HEK293 (cell line): Measurements from ENCODE around the gene ACSL4.
"Not testable (repeated sequence)": the region's sequence is repeated elsewhere in the genome, so short reads cannot be mapped to it uniquely, and the experiment has no call there.

Source experiments
- CTCF ChIA-PET: fragments of 350-600 bp; formaldehyde crosslinking; extraction: SDS; loops from one replicate; lab custom pipeline; 2021; ENCODE audit warnings: antibody characterized with exemption; lab: Yijun Ruan, JAX
- POLR2A ChIA-PET: fragments of 300-600 bp; formaldehyde crosslinking; extraction: SDS; loops from one replicate; lab custom pipeline; 2020; ENCODE audit warnings: antibody characterized with exemption, inconsistent platforms; lab: Yijun Ruan, JAX
- H3K27ac ChIP-seq: fragments of 200-500 bp; sonication (Bioruptor generic); 2 replicates; pipeline ENCODE4 v1.5.1; 2014; ENCODE audit warnings: low read depth, low read length, control low read depth, inconsistent platforms; ENCODE audit errors: extremely low read depth
- H3K36me3 ChIP-seq, 2 experiments: fragments of 200-500 bp in 1 of 2; sonication (Bioruptor generic) in 1 of 2; 1 replicate in 1 of 2; 2 replicates in 1 of 2; pipeline ENCODE4 v1.5.1; 2014 to 2017; ENCODE audit warnings: inconsistent platforms in 2 of 2, low read length in 2 of 2; ENCODE audit not compliant: control insufficient read depth in 2 of 2, insufficient read depth in 1 of 2
- H3K4me1 ChIP-seq: fragments of 200-500 bp; sonication (Bioruptor generic); 2 replicates; pipeline ENCODE4 v1.5.1; 2014; ENCODE audit warnings: mild to moderate bottlenecking, low read length, inconsistent platforms; ENCODE audit not compliant: control insufficient read depth, insufficient read depth
- H3K4me3 ChIP-seq: 2 replicates; pipeline ENCODE4 v1.5.1; 2011; ENCODE audit warnings: low read depth, mild to moderate bottlenecking, control low read depth, low read length, moderate library complexity
- H3K9me3 ChIP-seq: fragments of 200-500 bp; sonication (Bioruptor generic); 2 replicates; pipeline ENCODE4 v1.5.1; 2014; ENCODE audit warnings: low read depth, low read length, inconsistent platforms; ENCODE audit not compliant: control insufficient read depth, insufficient read depth
- HOXD13 ChIP-seq: sonication (generic); formaldehyde crosslinking; IDR thresholded peaks from 2 replicates; pipeline ENCODE4 v1.8.0; 2022; ENCODE audit warnings: missing genetic modification reagents, borderline replicate concordance
- MEIS1 ChIP-seq: sonication (generic); formaldehyde crosslinking; IDR thresholded peaks from 2 replicates; pipeline ENCODE4 v1.8.1; 2022; ENCODE audit warnings: missing genetic modification reagents, mild to moderate bottlenecking, borderline replicate concordance
- OSR2 ChIP-seq: fragments of 450-650 bp; formaldehyde crosslinking; IDR thresholded peaks from 2 replicates; pipeline ENCODE4 v1.5.1; 2016; ENCODE audit warnings: missing biosample characterization, missing genetic modification characterization
- WT1 ChIP-seq: fragments of 450-650 bp; formaldehyde crosslinking; IDR thresholded peaks from 2 replicates; pipeline ENCODE4 v1.5.1; 2016; ENCODE audit warnings: missing biosample characterization, missing genetic modification characterization
- ZBTB7A ChIP-seq: fragments of 450-650 bp; formaldehyde crosslinking; IDR thresholded peaks from 2 replicates; pipeline ENCODE4 v1.5.1; 2016; ENCODE audit warnings: low read depth, missing biosample characterization, missing genetic modification characterization
- ZNF223 ChIP-seq: fragments of 450-650 bp; formaldehyde crosslinking; IDR thresholded peaks from 2 replicates; pipeline ENCODE4 v1.5.1; 2016; ENCODE audit warnings: missing biosample characterization, missing genetic modification characterization
- ZNF292 ChIP-seq: fragments of 450-650 bp; formaldehyde crosslinking; IDR thresholded peaks from 2 replicates; pipeline ENCODE4 v1.5.1; 2016; ENCODE audit warnings: low read depth, missing biosample characterization, missing genetic modification characterization, borderline replicate concordance
- ZNF302 ChIP-seq: fragments of 450-650 bp; formaldehyde crosslinking; IDR thresholded peaks from 2 replicates; pipeline ENCODE4 v1.5.1; 2016; ENCODE audit warnings: missing biosample characterization, missing genetic modification characterization, low read depth
- ZNF404 ChIP-seq: fragments of 450-650 bp; formaldehyde crosslinking; IDR thresholded peaks from 2 replicates; pipeline ENCODE4 v1.5.1; 2017; ENCODE audit warnings: missing biosample characterization, missing genetic modification characterization
- ZNF510 ChIP-seq: fragments of 450-650 bp; formaldehyde crosslinking; IDR thresholded peaks from 2 replicates; pipeline ENCODE4 v1.5.1; 2018; ENCODE audit warnings: mild to moderate bottlenecking, missing genetic modification characterization, missing biosample characterization; ENCODE audit not compliant: insufficient replicate concordance
- ZNF529 ChIP-seq: fragments of 450-650 bp; formaldehyde crosslinking; IDR thresholded peaks from 2 replicates; pipeline ENCODE4 v1.5.1; 2017; ENCODE audit warnings: missing genetic modification characterization, missing biosample characterization; ENCODE audit not compliant: insufficient replicate concordance
- ZNF792 ChIP-seq: fragments of 450-650 bp; formaldehyde crosslinking; IDR thresholded peaks from 2 replicates; pipeline ENCODE4 v1.5.1; 2016; ENCODE audit warnings: missing biosample characterization, missing genetic modification characterization
- ZNF830 ChIP-seq: fragments of 450-650 bp; IDR thresholded peaks from 2 replicates; pipeline ENCODE4 v1.5.0; 2018; ENCODE audit warnings: missing biosample characterization, missing genetic modification characterization, low read depth, mild to moderate bottlenecking, moderate library complexity
- TF ChIP-seq, protein P1 (sequence below): fragments of 450-650 bp; formaldehyde crosslinking; IDR thresholded peaks from 2 replicates; pipeline ENCODE4 v1.5.1; 2017; ENCODE audit warnings: missing biosample characterization, missing genetic modification characterization
- TF ChIP-seq, protein P2 (sequence below): fragments of 450-650 bp; formaldehyde crosslinking; IDR thresholded peaks from 2 replicates; pipeline ENCODE4 v1.5.1; 2016; ENCODE audit warnings: missing biosample characterization, missing genetic modification characterization

ACSL4 gene

DNA sequence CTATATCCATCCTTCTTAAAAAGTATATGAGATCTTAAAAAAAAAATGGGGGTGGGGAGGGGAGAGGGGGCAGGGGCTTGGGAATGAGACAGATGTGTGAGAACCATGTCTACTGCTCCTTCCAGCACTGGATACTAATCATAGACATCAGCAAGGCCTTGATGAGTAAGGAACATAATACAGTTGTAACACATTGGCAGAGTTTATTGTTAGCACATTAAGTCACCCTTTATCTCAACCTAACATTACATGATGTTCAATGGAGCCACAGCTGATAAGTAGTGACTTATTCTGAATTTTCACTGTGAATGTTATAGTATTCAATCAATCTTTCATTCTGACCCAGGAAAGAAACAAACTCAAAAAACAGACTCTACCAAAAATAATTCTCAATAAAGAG lies 60.8 kb downstream of the ACSL4 start (continued):
- no peak for TF ChIP-seq ZNF404 (tag by site-specific recombination)

- H3K36me3 ChIP-seq: peaks cover 16 to 25% of the 10 kb centered on the region in 2 experiments
- H3K4me1 ChIP-seq, CTCF ChIA-PET, H3K9me3 ChIP-seq, POLR2A ChIA-PET, H3K4me3 ChIP-seq, H3K27ac ChIP-seq: not testable (repeated sequence)
Measured at GRCh38 chrX:109671170-109671569, 61.9 kb downstream of the ACSL4 start.

- H3K4me1 ChIP-seq: no peaks in the 10 kb centered on the region
- POLR2A ChIA-PET: no interaction called here
- H3K4me3 ChIP-seq: no peak overlapping the region
- no peak overlapping the region for H3K27ac ChIP-seq
- CTCF ChIA-PET: interaction anchor here (0.7 kb wide), 2 partner anchors 34 to 429 kb away, joined by 3 to 5 read pairs; no protein-coding TSS in a partner anchor
- H3K9me3 ChIP-seq: no peaks in the 10 kb centered on the region
- H3K36me3 ChIP-seq: peaks cover 12 to 25% of the 10 kb centered on the region in 2 experiments
- TF ChIP-seq ZNF302 (tag by site-specific recombination) (no peak), ZNF292 (no peak), ZNF404 (tag by site-specific recombination) (no peak)
- TF ChIP-seq, protein P1, sequence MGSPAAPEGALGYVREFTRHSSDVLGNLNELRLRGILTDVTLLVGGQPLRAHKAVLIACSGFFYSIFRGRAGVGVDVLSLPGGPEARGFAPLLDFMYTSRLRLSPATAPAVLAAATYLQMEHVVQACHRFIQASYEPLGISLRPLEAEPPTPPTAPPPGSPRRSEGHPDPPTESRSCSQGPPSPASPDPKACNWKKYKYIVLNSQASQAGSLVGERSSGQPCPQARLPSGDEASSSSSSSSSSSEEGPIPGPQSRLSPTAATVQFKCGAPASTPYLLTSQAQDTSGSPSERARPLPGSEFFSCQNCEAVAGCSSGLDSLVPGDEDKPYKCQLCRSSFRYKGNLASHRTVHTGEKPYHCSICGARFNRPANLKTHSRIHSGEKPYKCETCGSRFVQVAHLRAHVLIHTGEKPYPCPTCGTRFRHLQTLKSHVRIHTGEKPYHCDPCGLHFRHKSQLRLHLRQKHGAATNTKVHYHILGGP: no peak
Measured at GRCh38 chrX:109667986-109668385, 65.1 kb downstream of the ACSL4 start.

DNA sequence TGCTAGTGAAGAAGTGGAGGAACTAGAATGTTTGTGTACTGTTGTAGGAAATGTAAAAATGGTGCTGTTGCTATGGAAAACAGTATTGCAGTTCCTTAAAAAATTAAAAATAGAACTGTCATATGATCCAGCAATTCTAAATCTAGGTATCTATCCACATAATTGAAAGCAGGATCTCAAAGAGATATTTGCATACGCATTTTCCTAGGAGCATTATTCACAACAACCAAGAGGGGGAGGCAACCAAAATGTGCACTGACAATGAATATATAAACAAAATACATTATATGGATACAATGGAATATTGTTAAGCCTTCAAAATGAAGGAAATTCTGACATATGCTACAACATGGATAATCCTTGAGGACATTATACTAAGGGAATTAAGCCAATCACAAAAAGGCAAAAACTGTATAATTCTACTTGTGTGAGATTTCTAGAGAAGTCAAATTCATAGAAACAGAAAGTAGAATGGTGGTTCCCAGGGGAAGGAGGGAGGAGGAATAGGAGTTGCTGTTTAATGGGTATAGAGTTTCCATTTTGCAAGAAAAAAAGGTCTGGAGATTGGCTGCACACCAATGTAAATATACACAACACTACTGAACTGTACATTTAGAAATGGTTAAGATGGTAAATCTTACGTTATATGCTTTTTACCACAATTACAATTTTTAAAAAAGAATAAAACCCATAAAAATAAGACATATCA lies 72.5 kb downstream of the ACSL4 start:
- no peaks in the 10 kb centered on the region for H3K9me3 ChIP-seq
- no peak overlapping the region for H3K27ac ChIP-seq
- no peaks in the 10 kb centered on the region for H3K4me1 ChIP-seq
- H3K36me3 ChIP-seq: peaks cover 14 to 32% of the 10 kb centered on the region in 2 experiments; a peak in 2 of 3 replicates
- no peak overlapping the region for H3K4me3 ChIP-seq
- TF ChIP-seq ZNF792 (tag by site-specific recombination) (no peak), ZNF529 (tag by site-specific recombination) (no peak), ZBTB7A (tag by site-specific recombination) (no peak), ZNF223 (tag by site-specific recombination) (no peak), OSR2 (no peak)
- TF ChIP-seq, protein P2, sequence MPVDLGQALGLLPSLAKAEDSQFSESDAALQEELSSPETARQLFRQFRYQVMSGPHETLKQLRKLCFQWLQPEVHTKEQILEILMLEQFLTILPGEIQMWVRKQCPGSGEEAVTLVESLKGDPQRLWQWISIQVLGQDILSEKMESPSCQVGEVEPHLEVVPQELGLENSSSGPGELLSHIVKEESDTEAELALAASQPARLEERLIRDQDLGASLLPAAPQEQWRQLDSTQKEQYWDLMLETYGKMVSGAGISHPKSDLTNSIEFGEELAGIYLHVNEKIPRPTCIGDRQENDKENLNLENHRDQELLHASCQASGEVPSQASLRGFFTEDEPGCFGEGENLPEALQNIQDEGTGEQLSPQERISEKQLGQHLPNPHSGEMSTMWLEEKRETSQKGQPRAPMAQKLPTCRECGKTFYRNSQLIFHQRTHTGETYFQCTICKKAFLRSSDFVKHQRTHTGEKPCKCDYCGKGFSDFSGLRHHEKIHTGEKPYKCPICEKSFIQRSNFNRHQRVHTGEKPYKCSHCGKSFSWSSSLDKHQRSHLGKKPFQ (tag by site-specific recombination): no peak
- TF ChIP-seq, all 188 proteins: peak for 0
- ChIA-PET POLR2A (no interaction called here), CTCF (interaction anchor here (1.3 kb wide), 1 partner anchor 16 kb away, joined by 4 read pairs; no protein-coding TSS in a partner anchor)

DNA sequence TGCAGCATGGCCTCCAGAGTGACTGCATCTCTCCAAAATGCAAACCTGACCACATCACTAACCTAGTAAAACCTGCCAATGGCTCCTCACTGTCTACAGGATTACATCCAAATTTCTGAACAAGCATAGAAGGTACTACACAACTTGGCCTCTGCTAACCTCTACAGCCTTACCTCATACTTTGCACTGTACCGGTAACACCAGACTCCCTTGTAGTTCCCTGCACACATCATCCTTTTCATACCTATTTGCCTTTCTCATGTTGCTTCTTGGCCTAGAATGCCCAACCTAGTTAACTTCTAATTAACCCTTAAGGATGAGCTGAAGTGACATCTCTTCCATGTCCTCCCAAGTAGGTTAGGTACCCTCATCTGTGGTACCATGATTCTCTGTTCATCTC lies 74.7 kb downstream of the ACSL4 start:
- CTCF ChIA-PET: no interaction called here
- no peaks in the 10 kb centered on the region for H3K9me3 ChIP-seq
- TF ChIP-seq ZNF830 (tag by site-specific recombination) (no peak), MEIS1 (CRISPR knock-in tag) (no peak), ZNF510 (tag by site-specific recombination) (no peak), WT1 (tag by site-specific recombination) (no peak), HOXD13 (CRISPR knock-in tag) (no peak)
- TF ChIP-seq, all 188 proteins: peak for 0
- peaks cover 14 to 23% of the 10 kb centered on the region in 2 experiments; a peak in 2 of 3 replicates for H3K36me3 ChIP-seq
- H3K27ac ChIP-seq: no peak overlapping the region
- H3K4me3 ChIP-seq: no peak overlapping the region
- POLR2A ChIA-PET: no interaction called here
- no peaks in the 10 kb centered on the region for H3K4me1 ChIP-seq
